Liver (tissue), 3 donors: ENCODE results near the gene TMEM269.

Experiments
- ATF3 ChIP-seq: IDR thresholded peaks from 2 replicates; pipeline ENCODE4 v1.6.1; 2016; ENCODE audit warnings: antibody characterized with exemption
- CTCF ChIP-seq: fragments of 150-350 bp; IDR thresholded peaks from 2 replicates; pipeline ENCODE4 v1.5.1; 2017; ENCODE audit warnings: improper control_type of control experiment, low read depth, low read length; ENCODE audit not compliant: missing input control
- EGR1 ChIP-seq, 2 donors: IDR thresholded peaks; 2 replicates each; pipeline ENCODE4 v1.6.1; 2016 to 2018; ENCODE audit warnings: antibody characterized with exemption in 2 of 2, low read depth in 2 of 2
- FOXA1 ChIP-seq: IDR thresholded peaks from 2 replicates; pipeline ENCODE4 v1.6.1; 2016; ENCODE audit warnings: antibody characterized with exemption
- GABPA ChIP-seq, 2 donors: IDR thresholded peaks in 1 of 2; conservative IDR thresholded peaks in 1 of 2; 2 replicates each; pipeline ENCODE4 v1.6.1; 2016; ENCODE audit warnings: antibody characterized with exemption in 2 of 2, mild to moderate bottlenecking in 1 of 2, moderate library complexity in 1 of 2
- JUND ChIP-seq, 2 donors: IDR thresholded peaks; 2 replicates each; pipeline ENCODE4 v1.6.1; 2016; ENCODE audit warnings: antibody characterized with exemption in 2 of 2
- MAX ChIP-seq: IDR thresholded peaks from 2 replicates; pipeline ENCODE4 v1.6.1; 2016; ENCODE audit warnings: antibody characterized with exemption
- REST ChIP-seq: IDR thresholded peaks from 2 replicates; pipeline ENCODE4 v1.6.1; 2016; ENCODE audit warnings: antibody characterized with exemption, mild to moderate bottlenecking
- RXRA ChIP-seq, 2 donors: IDR thresholded peaks; 2 replicates each; pipeline ENCODE4 v1.6.1; 2017 to 2018; ENCODE audit warnings: antibody characterized with exemption in 2 of 2, mild to moderate bottlenecking in 1 of 2
- SP1 ChIP-seq: IDR thresholded peaks from 2 replicates; pipeline ENCODE4 v1.6.1; 2018; ENCODE audit warnings: antibody characterized with exemption, mild to moderate bottlenecking
- TAF1 ChIP-seq: conservative IDR thresholded peaks from 2 replicates; pipeline ENCODE4 v1.6.1; 2016; ENCODE audit warnings: antibody characterized with exemption, mild to moderate bottlenecking
- YY1 ChIP-seq: IDR thresholded peaks from 2 replicates; pipeline ENCODE4 v1.6.1; 2016; ENCODE audit warnings: antibody characterized with exemption, mild to moderate bottlenecking
- ZBTB33 ChIP-seq: IDR thresholded peaks from 2 replicates; pipeline ENCODE4 v1.6.1; 2016; ENCODE audit warnings: antibody characterized with exemption
- donor health status: healthy.
- donor health status: healthy.

GRCh38 chr1:42841010-42841409 lies 56.2 kb downstream of the TMEM269 start:
- TF ChIP-seq CTCF: no peak
- TF ChIP-seq GABPA (IDR thresholded peaks at IDR 0.05 in 1 of 2, conservative IDR thresholded peaks at IDR 0.05 in 1 of 2): no peak
- no peak for TF ChIP-seq JUND (IDR thresholded peaks at IDR 0.05)
- no peak for TF ChIP-seq YY1
- no peak for TF ChIP-seq ATF3
- TF ChIP-seq RXRA (IDR thresholded peaks at IDR 0.05): no peak
- no peak for TF ChIP-seq MAX
- no peak for TF ChIP-seq SP1
- TF ChIP-seq ZBTB33: no peak
- TF ChIP-seq EGR1 (IDR thresholded peaks at IDR 0.05; ENCODE audit: low read depth in 2 of 2): no peak
- TF ChIP-seq TAF1: no peak
- no peak for TF ChIP-seq FOXA1
- no peak for TF ChIP-seq REST
